GM20000 (cell line): ENCODE measurements around the gene SLC44A4.

Source experiments
- DNase-seq: peaks from one replicate; pipeline ENCODE4 v3.0.0; 2012; ENCODE audit warnings: low spot score
- CTCF ChIP-seq: IDR thresholded peaks from 2 replicates; pipeline ENCODE4 v1.5.1; 2012; ENCODE audit warnings: mild to moderate bottlenecking, control low read depth; ENCODE audit errors: extremely low read depth, missing control alignments

Gene SLC44A4

GRCh38 chr6:31882344-31882743 lies 3.5 kb upstream of the SLC44A4 start:
- no peak for DNase-seq
- TF ChIP-seq CTCF, result no peak

DNA sequence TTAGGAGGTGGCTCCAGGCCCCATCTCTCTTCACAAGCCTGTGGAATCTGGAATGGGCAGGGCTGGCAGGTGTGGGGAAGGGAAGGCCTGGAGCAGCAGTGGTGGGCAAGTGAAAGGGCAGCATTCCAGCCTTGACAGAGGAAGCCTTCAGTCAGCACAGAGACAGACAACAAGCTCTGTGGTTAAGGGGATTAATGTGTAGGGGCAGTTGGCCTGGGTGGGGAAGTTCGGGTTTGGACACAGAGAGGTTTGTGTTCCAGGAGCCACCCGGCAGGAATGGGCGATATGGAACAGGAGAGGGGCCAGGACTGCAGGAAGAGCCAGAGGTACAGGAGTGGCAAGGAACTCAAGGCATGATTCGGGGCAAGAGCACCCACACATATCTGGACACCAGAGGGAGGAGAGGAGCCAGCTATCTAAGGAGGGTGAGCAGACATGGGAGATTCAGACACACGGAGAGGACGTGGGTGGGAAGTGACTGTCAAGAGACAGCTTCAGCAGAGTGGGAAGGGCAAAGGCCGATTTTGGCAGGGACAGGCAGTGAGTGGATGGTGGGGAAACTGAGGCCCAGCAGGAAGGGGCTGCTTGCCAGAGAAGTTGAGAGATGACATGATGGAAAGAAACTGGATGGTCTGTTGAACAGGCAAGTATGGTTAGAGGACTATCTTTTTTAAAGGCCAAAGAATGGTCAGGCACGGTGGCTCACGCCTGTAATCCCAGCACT lies 2.5 kb upstream of the SLC44A4 start:
- no peak for DNase-seq
- TF ChIP-seq CTCF, result no peak

GRCh38 chr6:31880616-31881015 lies 1.8 kb upstream of the SLC44A4 start:
- no peak for TF ChIP-seq CTCF
- no peak for DNase-seq

GRCh38 chr6:31879901-31880300 lies 1.1 kb upstream of the SLC44A4 start:
- TF ChIP-seq CTCF, result no peak
- no peak for DNase-seq

DNA sequence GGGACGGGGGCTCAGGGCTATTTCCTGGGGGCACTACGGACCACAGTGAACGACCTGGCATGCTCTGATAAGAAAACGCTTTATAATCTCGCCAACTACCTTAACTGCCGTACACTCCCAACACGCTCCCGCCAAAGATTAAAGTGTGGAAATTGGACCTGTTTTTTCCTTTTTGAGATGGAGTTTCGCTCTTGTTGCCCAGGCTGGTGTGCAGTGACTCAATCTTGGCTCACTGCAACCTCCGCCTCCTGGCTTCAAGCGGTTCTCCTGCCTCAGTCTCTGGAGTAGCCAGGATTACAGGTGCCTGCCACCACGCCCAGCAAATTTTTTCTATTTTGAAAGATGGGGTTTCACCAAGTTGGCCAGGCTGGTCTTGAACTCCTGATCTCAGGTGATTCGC lies 346 bp upstream of the SLC44A4 start:
- no peak for TF ChIP-seq CTCF
- no peak for DNase-seq

DNA sequence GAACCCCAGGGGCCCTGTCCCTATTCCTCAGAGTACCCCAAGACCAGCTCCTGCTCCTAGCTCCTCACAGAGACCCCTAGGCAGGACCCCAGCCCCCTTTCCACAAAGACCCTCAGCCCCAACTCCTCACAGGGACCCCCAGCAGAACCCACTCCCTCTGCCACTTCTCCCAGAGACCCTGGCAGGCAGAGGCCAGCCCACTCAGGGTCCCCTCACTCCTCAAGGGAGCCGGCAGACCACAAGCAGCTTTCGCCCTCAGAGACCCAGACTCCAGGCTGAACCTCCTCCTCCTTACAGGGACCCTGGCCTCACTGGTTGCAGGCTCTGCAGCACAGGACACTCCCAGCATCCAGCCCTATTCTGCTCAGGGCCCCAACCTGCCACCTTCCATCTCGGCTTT lies 575 bp downstream of the SLC44A4 start:
- DNase-seq, result no peak
- TF ChIP-seq CTCF, result no peak

DNA sequence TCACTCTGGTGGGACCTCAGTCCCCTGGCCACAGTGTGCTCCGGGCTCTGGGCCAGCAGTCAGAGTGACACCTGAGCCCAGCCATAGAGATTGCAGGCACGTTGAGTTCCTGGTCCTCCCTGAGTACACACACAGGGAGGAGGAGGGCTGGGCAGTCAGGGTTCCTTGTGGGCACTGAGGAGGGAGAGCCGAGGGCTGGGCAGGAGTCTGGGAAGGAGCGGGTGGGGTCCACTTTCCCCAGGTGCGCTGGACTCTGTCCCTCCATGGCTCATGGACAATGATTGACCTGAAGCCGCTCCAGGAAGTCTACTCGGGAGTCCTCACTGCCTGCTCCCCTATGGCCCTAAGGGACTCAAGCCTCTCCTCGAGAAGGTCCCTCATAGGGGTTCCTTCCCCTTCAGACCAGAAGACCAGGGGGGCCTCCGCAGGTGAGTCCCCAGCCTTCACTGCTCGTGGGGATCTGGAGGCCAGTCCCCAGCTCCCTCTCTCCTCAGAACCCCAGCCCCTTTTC lies 1.1 kb downstream of the SLC44A4 start:
- no peak for TF ChIP-seq CTCF
- no peak for DNase-seq
